GM18517 (cell line): ENCODE measurements around the gene DKKL1.

Experiments
- ATAC-seq: cut with Tn5 transposase; IDR thresholded peaks from one replicate; pipeline ENCODE4 v1.9.1; 2021; ENCODE audit warnings: mild to moderate bottlenecking, moderate library complexity; ENCODE audit not compliant: unreplicated experiment

Gene DKKL1

DNA sequence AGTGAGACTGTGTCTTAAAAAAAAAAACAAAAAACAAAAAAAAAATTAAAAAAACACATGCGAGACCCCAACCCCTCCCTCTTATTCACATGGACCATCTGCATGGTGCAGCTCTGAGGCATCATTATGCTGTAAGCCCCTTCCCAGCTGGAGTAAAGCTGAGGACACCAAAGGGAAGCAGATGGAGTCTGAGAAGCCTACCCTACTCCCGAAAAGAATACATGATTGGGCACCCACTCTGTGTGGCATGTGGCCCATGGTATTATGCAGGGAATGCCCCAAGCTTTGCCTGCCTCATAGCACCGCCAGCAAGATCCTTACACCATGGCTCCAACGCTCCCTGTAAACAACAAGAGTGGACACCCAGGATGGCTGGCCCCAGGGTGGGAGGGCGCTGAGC, 54.8 kb downstream of the DKKL1 start:
- no peak for ATAC-seq

DNA sequence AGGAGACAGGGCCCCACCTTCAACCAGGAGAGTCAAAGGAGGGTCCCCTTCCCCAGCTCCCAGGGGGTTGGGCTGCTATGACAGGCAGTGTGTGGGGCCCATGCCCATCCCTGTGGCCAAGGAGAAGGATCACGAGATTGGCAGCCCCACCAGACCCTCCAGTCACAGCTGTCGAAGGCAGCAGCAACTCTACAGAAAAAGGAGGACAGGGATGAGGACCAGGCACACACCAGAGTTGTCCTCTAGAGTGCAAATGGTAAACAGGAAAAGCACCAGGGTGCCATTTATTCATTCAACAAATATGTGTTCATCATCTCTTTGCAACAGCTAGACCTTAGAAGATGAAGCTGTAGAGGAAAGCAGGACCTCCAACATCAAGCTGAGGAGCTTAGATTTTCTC, 55.5 kb downstream of the DKKL1 start:
- ATAC-seq, result no peak

DNA sequence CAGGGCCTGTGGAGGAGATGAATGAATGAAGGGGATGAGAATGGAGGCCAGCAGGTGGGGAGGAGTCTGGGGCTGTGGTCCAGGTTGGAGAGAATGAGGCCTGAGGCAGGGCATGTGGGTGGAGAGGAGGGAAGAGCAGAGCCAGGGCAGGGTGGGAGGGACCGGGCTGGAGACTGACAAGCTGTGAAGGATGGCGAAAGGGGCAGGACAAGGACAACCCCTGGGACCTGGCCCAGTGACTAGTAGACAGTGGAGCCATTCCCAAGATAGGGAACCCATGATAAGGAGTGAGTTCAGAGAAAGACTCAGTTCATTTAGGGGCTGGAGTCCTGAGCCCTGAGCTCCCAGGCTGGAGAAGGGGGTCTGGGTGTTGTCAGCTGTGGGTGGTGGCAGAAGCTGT, 56.5 kb downstream of the DKKL1 start:
- no peak for ATAC-seq

DNA sequence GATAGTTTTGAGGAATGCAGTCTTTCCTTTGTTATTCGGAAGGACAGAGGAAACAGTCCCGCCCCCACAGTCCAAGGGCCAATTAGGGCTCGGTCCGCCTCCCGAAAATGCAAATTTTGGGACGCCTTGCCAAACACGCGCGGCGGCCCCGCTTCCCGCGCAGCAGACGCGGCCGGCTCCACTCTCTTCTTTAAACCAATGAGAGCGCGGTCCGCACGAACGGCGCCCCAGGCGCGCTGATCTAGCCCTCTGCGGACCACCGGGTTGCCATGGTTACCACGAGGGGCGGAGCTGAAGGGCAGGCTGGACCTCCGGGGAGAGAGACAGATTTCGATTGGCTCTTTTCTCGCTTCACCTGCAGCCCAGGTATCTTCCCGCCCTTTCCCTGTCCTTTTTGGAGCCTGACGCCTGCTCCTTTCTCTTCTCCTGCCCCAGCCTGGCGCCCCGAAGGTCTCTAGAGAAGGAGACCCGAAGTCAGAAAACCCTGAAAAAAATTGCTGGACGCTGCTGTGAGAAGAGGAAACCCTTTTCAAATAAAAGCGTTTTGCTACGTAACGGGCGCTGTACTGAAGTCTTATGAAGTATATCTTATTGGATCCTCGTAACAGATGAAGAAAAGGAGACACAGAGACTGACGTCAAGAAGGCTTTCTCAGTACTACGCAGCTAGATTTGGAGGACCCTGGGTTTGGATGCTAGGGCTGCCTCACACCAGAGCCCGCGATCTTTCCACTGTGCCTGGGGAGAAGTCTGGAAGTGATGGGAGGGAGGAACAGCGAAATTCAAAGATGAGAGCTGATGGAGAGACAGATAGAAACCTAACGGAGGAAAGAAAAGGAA, 57.6 kb downstream of the DKKL1 start:
- no peak for ATAC-seq

DNA sequence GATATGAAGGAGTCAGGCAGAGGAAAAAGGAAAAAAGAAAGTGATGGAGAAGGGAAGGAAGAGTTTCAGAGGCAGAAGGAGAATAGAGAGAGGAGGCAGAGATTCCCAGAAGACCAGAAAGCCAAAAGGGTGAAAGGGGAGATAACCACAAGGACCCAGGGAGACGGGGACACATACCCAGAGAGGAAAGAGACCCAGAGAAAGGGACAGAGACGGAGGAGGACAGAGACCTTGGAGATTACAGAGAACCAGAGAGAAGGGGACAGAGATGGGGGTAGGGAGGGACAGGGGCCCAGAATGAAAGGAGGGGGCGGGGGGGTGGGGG, 58.2 kb downstream of the DKKL1 start:
- no peak for ATAC-seq

DNA sequence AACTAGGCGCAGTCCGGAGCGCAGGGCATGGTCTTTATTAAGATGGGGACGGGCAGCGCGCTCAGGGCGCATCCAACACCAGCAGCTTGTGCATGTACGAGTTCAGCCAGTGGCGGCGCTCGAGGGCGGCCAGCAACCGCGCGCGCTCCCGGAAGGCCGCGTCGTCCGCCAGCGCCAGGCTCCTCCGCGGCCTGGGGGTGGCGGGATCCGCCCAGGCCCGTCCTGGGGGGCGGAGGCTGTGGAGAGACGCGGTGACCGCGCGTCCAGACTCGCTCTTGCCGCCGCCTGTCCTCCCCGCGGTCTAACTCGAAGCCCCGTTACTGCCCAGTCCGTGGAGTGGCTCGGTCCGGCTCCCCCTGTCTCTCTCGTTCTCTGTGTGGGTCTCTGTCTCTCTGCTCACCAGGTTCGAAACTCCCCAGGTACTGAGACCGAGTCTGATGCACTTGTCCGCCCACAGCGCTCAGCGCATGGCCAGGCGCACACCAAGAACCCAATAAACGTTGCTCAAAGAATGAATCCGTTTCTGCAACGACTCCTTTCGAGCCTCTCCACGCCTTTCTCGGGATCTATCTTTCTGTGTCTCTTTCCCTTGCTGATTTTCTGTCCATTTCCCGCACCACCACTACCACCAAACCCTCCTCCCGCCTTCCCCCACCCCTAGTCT, 58.9 kb downstream of the DKKL1 start:
- no peak for ATAC-seq

DNA sequence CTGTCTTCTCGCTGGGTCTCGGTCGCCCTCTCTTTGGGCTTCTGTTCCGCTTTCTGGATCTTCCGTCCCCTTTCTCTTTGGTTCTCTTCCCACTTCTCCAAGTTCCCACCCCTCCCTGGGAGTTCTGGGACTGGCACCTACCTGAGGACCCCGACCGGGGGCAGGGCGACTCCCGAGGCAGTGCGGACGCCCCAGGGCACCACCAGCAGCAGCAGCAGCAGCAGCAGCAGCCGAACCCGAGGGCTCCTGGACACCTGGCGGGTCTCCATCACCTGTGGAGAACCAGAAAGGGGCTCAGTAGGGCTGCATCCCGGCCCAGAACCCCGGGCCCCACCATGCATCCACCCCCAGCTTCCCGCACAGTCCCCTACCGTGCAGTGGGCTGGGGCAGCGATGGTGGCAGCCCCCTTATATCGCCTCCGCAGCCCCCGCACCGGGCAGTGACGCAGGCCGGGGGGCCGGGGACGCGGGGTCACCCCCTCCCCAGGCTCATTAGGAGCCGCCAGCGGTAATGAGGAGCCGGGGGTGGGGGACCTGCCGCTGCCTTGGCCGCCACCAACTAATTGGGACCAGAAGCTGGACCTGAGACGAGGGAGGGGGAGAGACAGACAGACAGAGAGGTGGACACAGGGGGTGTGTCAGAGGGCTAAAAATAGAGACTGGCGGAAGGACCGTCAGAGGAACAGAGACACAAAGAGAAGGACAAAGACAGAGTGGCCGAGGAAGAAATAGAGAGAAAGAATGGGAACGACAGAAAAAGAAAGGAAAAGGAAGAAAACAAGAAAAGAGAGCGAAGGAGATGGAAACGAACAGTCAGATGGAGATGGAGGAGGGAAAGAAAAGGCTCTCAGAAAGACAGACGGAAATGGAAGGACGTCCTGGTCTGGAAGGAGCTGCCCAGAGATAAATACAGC, 59.7 kb downstream of the DKKL1 start, which contains the start of gene PTH2:
Gene PTH2, minus strand, starts transcription at position 371 of the 914 bp plus-strand sequence. Its CDS starts 102 bp downstream, at position 269.
- no peak for ATAC-seq

DNA sequence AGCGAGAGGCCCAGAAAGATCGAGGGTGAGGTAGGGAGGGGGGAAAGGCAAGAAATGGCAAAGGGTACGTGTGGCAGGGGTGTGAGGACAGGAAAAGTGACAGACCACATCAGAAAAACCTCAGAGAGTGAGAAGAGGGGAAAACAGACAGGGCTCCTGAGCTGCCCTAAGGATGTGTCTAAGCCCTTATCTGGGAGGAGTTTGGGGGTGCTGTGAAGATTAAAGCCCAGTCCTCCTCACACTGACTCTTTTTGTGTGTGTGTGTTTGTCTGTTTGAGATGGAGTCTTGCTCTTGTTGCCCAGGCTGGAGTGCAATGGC, 60.3 kb downstream of the DKKL1 start:
- ATAC-seq, result no peak
